DOHH2 (cell line): ENCODE measurements around the gene SPARC.

Experiments used
- H3F3A ChIP-seq: fragments of 200-600 bp; sonication (generic), shearing (Covaris generic); 2 replicates; pipeline ENCODE4 v1.6.0; 2016; ENCODE audit warnings: antibody characterized with exemption, mild to moderate bottlenecking; ENCODE audit not compliant: control insufficient read depth, insufficient read depth
- H3K27ac ChIP-seq: fragments of 200-600 bp; sonication (generic); 2 replicates; pipeline ENCODE4 v1.5.1; 2014; ENCODE audit warnings: low read depth, mild to moderate bottlenecking, low read length, moderate library complexity
- H3K27me3 ChIP-seq: fragments of 200-600 bp; sonication (generic); 2 replicates; pipeline ENCODE4 v1.6.1; 2014; ENCODE audit warnings: mild to moderate bottlenecking, low read length, mixed read lengths; ENCODE audit not compliant: control insufficient read depth
- H3K36me3 ChIP-seq: fragments of 200-600 bp; sonication (generic); 2 replicates; pipeline ENCODE4 v1.6.1; 2014; ENCODE audit warnings: mild to moderate bottlenecking, low read length, moderate library complexity, mixed read lengths; ENCODE audit not compliant: control insufficient read depth
- H3K4me1 ChIP-seq: fragments of 200-600 bp; sonication (generic); 2 replicates; pipeline ENCODE4 v1.6.1; 2014; ENCODE audit warnings: mild to moderate bottlenecking, low read length, mixed read lengths; ENCODE audit not compliant: control insufficient read depth
- H3K4me2 ChIP-seq: fragments of 200-600 bp; sonication (generic); 2 replicates; pipeline ENCODE4 v1.6.0; 2014; ENCODE audit warnings: mild to moderate bottlenecking, low read length, moderate library complexity
- H3K4me3 ChIP-seq: fragments of 200-600 bp; sonication (generic); 2 replicates; pipeline ENCODE4 v1.5.1; 2014; ENCODE audit warnings: mild to moderate bottlenecking, low read length, mixed read lengths
- H3K79me2 ChIP-seq: fragments of 200-600 bp; sonication (generic); 2 replicates; pipeline ENCODE4 v1.6.1; 2014; ENCODE audit warnings: mild to moderate bottlenecking, low read length, mixed read lengths; ENCODE audit not compliant: control insufficient read depth
- H3K9me2 ChIP-seq: fragments of 200-600 bp; sonication (generic); replicated peaks from 2 replicates; pipeline ENCODE4 v1.6.1; 2014; ENCODE audit warnings: mild to moderate bottlenecking, low read length, mixed read lengths; ENCODE audit not compliant: control insufficient read depth
- H3K9me3 ChIP-seq: fragments of 200-600 bp; sonication (generic); 2 replicates; pipeline ENCODE4 v1.6.1; 2014; ENCODE audit warnings: antibody characterized with exemption, low read length, mixed read lengths; ENCODE audit not compliant: control insufficient read depth, insufficient read depth
- H4K20me1 ChIP-seq: fragments of 200-600 bp; sonication (generic); 2 replicates; pipeline ENCODE4 v1.6.0; 2014; ENCODE audit warnings: low read depth, mild to moderate bottlenecking, antibody characterized with exemption, low read length, moderate library complexity; ENCODE audit not compliant: control insufficient read depth, insufficient read depth
- EZH2phosphoT487 ChIP-seq: fragments of 200-600 bp; sonication (generic); IDR thresholded peaks from 2 replicates; pipeline ENCODE4 v1.6.1; 2017; ENCODE audit warnings: borderline replicate concordance, mild to moderate bottlenecking, antibody characterized with exemption, low read length, moderate library complexity, mixed read lengths
- TF ChIP-seq, protein P1 (sequence below): fragments of 200-600 bp; sonication (generic); IDR thresholded peaks from one replicate; pipeline ENCODE4 v1.5.1; 2014; ENCODE audit warnings: antibody characterized with exemption, mild to moderate bottlenecking, low read depth, low read length; ENCODE audit not compliant: poor library complexity, severe bottlenecking

The SPARC gene

DNA sequence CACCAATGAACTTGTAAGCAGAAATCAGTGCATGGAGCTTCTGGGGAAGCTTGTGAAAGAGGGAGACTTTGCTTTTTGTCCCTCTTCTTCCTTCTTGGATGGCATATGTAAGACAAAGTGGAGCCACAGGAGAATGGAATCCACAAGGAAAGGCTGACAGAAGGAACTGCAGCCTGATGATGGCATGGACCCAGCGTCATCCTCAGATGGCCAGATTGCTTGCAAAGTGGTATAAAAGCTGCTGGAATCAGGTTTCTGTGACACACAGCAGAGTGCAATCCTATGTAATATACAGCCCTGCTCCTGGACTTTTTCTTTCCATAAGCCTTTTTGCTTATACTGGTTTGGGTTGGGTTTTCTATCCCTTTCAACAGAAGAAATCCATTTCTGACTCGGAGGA is 31.4 kb upstream of the SPARC start:
- H3K27ac ChIP-seq, result no peak overlapping the region

DNA sequence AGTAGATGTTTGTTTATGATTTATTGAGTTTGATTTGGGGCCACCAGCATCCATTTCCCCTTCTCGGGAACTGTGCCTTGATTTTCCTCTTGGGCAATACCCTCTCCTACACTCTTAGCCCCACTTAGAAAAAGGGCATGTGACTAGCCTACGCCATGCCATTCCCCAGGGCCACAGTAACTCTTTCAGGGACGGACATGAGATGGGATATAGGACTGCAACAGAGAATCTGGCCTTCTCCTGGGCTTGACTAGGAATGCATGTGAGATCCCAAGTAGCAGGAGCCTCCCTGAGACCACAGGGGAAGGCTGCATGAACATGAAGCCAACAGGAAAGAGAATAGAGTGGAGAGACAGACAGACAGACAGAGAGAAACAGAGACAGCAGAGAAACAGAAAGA is 30.7 kb upstream of the SPARC start:
- Histone ChIP-seq H3K4me2 (no peak overlapping the region), H3K79me2 (no peaks in the 10 kb centered on the region), H3K4me1 (peaks cover 51% of the 10 kb centered on the region), H3K9me3 (no peaks in the 10 kb centered on the region), H3K9me2 (no peaks in the 10 kb centered on the region), H4K20me1 (no peaks in the 10 kb centered on the region), H3F3A (no peaks in the 10 kb centered on the region), H3K27ac (no peak overlapping the region), H3K4me3 (no peak overlapping the region), H3K27me3 (no peaks in the 10 kb centered on the region), H3K36me3 (no peaks in the 10 kb centered on the region)
- TF ChIP-seq, protein P1, sequence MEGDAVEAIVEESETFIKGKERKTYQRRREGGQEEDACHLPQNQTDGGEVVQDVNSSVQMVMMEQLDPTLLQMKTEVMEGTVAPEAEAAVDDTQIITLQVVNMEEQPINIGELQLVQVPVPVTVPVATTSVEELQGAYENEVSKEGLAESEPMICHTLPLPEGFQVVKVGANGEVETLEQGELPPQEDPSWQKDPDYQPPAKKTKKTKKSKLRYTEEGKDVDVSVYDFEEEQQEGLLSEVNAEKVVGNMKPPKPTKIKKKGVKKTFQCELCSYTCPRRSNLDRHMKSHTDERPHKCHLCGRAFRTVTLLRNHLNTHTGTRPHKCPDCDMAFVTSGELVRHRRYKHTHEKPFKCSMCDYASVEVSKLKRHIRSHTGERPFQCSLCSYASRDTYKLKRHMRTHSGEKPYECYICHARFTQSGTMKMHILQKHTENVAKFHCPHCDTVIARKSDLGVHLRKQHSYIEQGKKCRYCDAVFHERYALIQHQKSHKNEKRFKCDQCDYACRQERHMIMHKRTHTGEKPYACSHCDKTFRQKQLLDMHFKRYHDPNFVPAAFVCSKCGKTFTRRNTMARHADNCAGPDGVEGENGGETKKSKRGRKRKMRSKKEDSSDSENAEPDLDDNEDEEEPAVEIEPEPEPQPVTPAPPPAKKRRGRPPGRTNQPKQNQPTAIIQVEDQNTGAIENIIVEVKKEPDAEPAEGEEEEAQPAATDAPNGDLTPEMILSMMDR, result no peak
- TF ChIP-seq EZH2phosphoT487, result no peak

More for the DNA sequence above, 31.4 kb upstream of the SPARC start:
- H4K20me1 ChIP-seq, result no peaks in the 10 kb centered on the region
- no peaks in the 10 kb centered on the region for H3F3A ChIP-seq
- no peaks in the 10 kb centered on the region for H3K27me3 ChIP-seq
- no peak overlapping the region for H3K4me2 ChIP-seq
- no peaks in the 10 kb centered on the region for H3K79me2 ChIP-seq
- H3K36me3 ChIP-seq, result no peaks in the 10 kb centered on the region
- H3K9me3 ChIP-seq, result no peaks in the 10 kb centered on the region
- no peaks in the 10 kb centered on the region for H3K9me2 ChIP-seq
- H3K4me3 ChIP-seq, result no peak overlapping the region
- H3K4me1 ChIP-seq, result peaks cover 57% of the 10 kb centered on the region
- no peak for TF ChIP-seq EZH2phosphoT487
- TF ChIP-seq, protein P1, result no peak

DNA sequence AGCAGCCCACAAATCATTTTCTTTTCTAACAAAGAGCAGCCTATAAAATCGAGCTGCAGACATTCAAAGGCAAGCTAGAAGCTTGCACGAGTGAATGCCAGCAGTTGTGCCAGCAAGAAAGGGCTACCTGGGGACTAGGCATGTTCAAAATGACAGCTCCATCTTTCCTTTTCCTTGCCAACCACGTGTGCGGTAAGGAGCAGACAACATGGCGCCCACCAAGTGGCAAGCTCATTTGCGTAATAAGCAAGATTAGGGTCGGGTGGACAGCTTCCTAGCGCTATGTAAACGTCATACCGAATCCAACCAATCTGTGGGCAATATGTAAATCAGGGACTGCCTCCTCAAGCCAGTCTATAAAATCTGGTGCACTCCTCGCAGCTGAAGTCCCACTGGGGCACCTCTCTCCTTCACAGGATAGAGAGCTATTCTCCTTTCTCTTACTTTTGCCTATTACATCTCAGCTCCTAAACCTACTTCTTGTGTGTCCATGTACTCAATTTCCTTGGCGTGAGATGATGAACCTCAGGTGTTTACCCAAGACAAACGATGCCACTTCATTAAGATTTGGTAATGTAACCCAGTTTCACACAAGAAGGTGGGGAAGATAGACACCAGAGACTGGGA is 22.5 kb upstream of the SPARC start:
- H3F3A ChIP-seq, result peaks cover 13% of the 10 kb centered on the region; the same call in 1 of the 2 replicates
- no peak overlapping the region for H3K4me2 ChIP-seq
- TF ChIP-seq, protein P1, result no peak
- no peak for TF ChIP-seq EZH2phosphoT487
- no peaks in the 10 kb centered on the region for H3K9me2 ChIP-seq
- no peaks in the 10 kb centered on the region for H4K20me1 ChIP-seq
- H3K27ac ChIP-seq, result no peak overlapping the region
- H3K36me3 ChIP-seq, result no peaks in the 10 kb centered on the region
- H3K9me3 ChIP-seq, result peaks cover 8% of the 10 kb centered on the region; the same call in 1 of the 2 replicates
- peaks cover 43% of the 10 kb centered on the region for H3K4me1 ChIP-seq
- no peak overlapping the region for H3K4me3 ChIP-seq
- no peaks in the 10 kb centered on the region for H3K79me2 ChIP-seq
- H3K27me3 ChIP-seq, result no peaks in the 10 kb centered on the region
